ACC112 (cell line): ENCODE results near the gene SLC16A13.
"Not testable (repeated sequence)": the region's sequence is repeated elsewhere in the genome, so short reads cannot be mapped to it uniquely, and the experiment has no call there.

Source experiments
- H2AFZ ChIP-seq: fragments of 200-600 bp; sonication (generic); one replicate; pipeline ENCODE4 v1.6.0; 2017; ENCODE audit warnings: antibody characterized with exemption, low read length; ENCODE audit not compliant: unreplicated experiment
- H3K27ac ChIP-seq: fragments of 200-600 bp; sonication (generic); 2 replicates; pipeline ENCODE4 v1.5.1; 2014; ENCODE audit warnings: low read depth, mild to moderate bottlenecking, antibody characterized with exemption, low read length, moderate library complexity
- H3K27me3 ChIP-seq: fragments of 200-600 bp; sonication (generic); 2 replicates; pipeline ENCODE4 v1.6.1; 2014; ENCODE audit warnings: mild to moderate bottlenecking, antibody characterized with exemption, low read length, moderate library complexity, mixed read lengths; ENCODE audit not compliant: insufficient read depth
- H3K36me3 ChIP-seq: fragments of 200-600 bp; sonication (generic); 2 replicates; pipeline ENCODE4 v1.6.1; 2016; ENCODE audit warnings: mild to moderate bottlenecking, antibody characterized with exemption, low read length, moderate library complexity, mixed read lengths; ENCODE audit not compliant: insufficient read depth
- H3K4me1 ChIP-seq: fragments of 200-600 bp; sonication (generic); one replicate; pipeline ENCODE4 v1.6.1; 2016; ENCODE audit warnings: low read length, mixed read lengths; ENCODE audit not compliant: insufficient read depth, unreplicated experiment, control insufficient read depth
- H3K4me3 ChIP-seq: fragments of 200-600 bp; sonication (generic); 2 replicates; pipeline ENCODE4 v1.5.1; 2014; ENCODE audit warnings: mild to moderate bottlenecking, low read depth, low read length
- H3K79me2 ChIP-seq: fragments of 200-600 bp; sonication (generic); one replicate; pipeline ENCODE4 v1.6.0; 2016; ENCODE audit warnings: low read length; ENCODE audit not compliant: control insufficient read depth, unreplicated experiment, insufficient read depth

SLC16A13 gene

GRCh38 chr17:7035591-7036368 lies at the start of gene SLC16A13:
Gene SLC16A13 (plus strand): TSS chr17:7036015. CDS start chr17:7036383, 368 bp downstream.
- peak within 1 kb of the TSS; percentile 71 for H3K27ac ChIP-seq
- peaks cover 5% of the 10 kb centered on the region for H3K4me1 ChIP-seq
- peak within 1 kb of the TSS; percentile 90 for H2AFZ ChIP-seq
- no peaks in the 10 kb centered on the region for H3K36me3 ChIP-seq
- H3K27me3 ChIP-seq, result no peaks in the 10 kb centered on the region
- H3K4me3 ChIP-seq, result peak within 1 kb of the TSS; percentile 86
- H3K79me2 ChIP-seq, result peaks cover 4% of the 10 kb centered on the region

- no peaks in the 10 kb centered on the region for H3K36me3 ChIP-seq
- H3K79me2 ChIP-seq, result no peaks in the 10 kb centered on the region
- H3K27me3 ChIP-seq, result no peaks in the 10 kb centered on the region
- H3K27ac ChIP-seq, result no peak overlapping the region
- no peak overlapping the region for H3K4me3 ChIP-seq
- no peak overlapping the region for H2AFZ ChIP-seq
- no peaks in the 10 kb centered on the region for H3K4me1 ChIP-seq
Measured at GRCh38 chr17:6986676-6987075, 49.1 kb upstream of the SLC16A13 start.

GRCh38 chr17:6989779-6990178 lies 46.0 kb upstream of the SLC16A13 start:
- Histone ChIP-seq H3K27ac (no peak overlapping the region), H2AFZ (no peak overlapping the region), H3K4me3 (no peak overlapping the region), H3K4me1 (peaks cover under 1% of the 10 kb centered on the region), H3K27me3 (no peaks in the 10 kb centered on the region), H3K79me2 (no peaks in the 10 kb centered on the region), H3K36me3 (no peaks in the 10 kb centered on the region)

- H3K27me3 ChIP-seq, H3K4me1 ChIP-seq, H2AFZ ChIP-seq, H3K4me3 ChIP-seq, H3K36me3 ChIP-seq, H3K79me2 ChIP-seq, H3K27ac ChIP-seq: not testable (repeated sequence)
Measured at GRCh38 chr17:6993613-6994056, 42.2 kb upstream of the SLC16A13 start.

- Histone ChIP-seq H3K36me3 (0 out of 2 replicates have a peak, but pooled peaks cover 2% of the 10 kb centered on the region), H3K79me2 (no peaks in the 10 kb centered on the region), H3K4me1 (peaks cover 4% of the 10 kb centered on the region), H3K27ac (no peak overlapping the region), H2AFZ (no peak overlapping the region), H3K4me3 (no peak overlapping the region), H3K27me3 (no peaks in the 10 kb centered on the region)
Measured at GRCh38 chr17:6994118-6994598, 41.7 kb upstream of the SLC16A13 start.

- H3K4me3 ChIP-seq, result no peak overlapping the region
- H3K27me3 ChIP-seq, result no peaks in the 10 kb centered on the region
- H3K4me1 ChIP-seq, result peaks cover 4% of the 10 kb centered on the region
- H2AFZ ChIP-seq, result no peak overlapping the region
- no peaks in the 10 kb centered on the region for H3K79me2 ChIP-seq
- H3K36me3 ChIP-seq, result 0 out of 2 replicates have a peak, but pooled peaks cover 3% of the 10 kb centered on the region
- no peak overlapping the region for H3K27ac ChIP-seq
Measured at GRCh38 chr17:6994666-6995256, 41.1 kb upstream of the SLC16A13 start.

- Histone ChIP-seq H3K4me3 (0 out of 2 replicates have a peak within 1 kb of the TSS, but pooled peaks have one; percentile 5), H3K79me2 (no peaks in the 10 kb centered on the region), H3K4me1 (peaks cover 4% of the 10 kb centered on the region), H3K27me3 (no peaks in the 10 kb centered on the region), H3K36me3 (0 out of 2 replicates have a peak, but pooled peaks cover 3% of the 10 kb centered on the region), H2AFZ (no peak within 1 kb of the TSS), H3K27ac (no peak within 1 kb of the TSS)
Measured at GRCh38 chr17:6995500-6996255, 40.1 kb upstream of the SLC16A13 start, which contains the start of gene ALOX12. Gene ALOX12 (plus strand): TSS chr17:6996049. CDS start chr17:6996118, 69 bp downstream.

- H3K79me2 ChIP-seq, result no peaks in the 10 kb centered on the region
- no peak overlapping the region for H2AFZ ChIP-seq
- peaks cover 11% of the 10 kb centered on the region; the same call in 1 of the 2 replicates for H3K36me3 ChIP-seq
- H3K27ac ChIP-seq, result no peak overlapping the region
- H3K27me3 ChIP-seq, result no peaks in the 10 kb centered on the region
- H3K4me3 ChIP-seq, result 0 out of 2 replicates have a peak overlapping the region, but pooled peaks have one; percentile 5
- peaks cover 4% of the 10 kb centered on the region for H3K4me1 ChIP-seq
Measured at GRCh38 chr17:6996256-6997011, 39.4 kb upstream of the SLC16A13 start.

- Histone ChIP-seq H3K4me3 (no peak overlapping the region), H3K27me3 (no peaks in the 10 kb centered on the region), H3K27ac (no peak overlapping the region), H3K79me2 (no peaks in the 10 kb centered on the region), H3K4me1 (peaks cover 4% of the 10 kb centered on the region), H2AFZ (no peak overlapping the region), H3K36me3 (peaks cover 18% of the 10 kb centered on the region; the same call in 1 of the 2 replicates)
Measured at GRCh38 chr17:6997171-6997570, 38.6 kb upstream of the SLC16A13 start.
